Ishikawa (cell line): Measurements from ENCODE around the gene PLBD2.

Source experiments
- CEBPB ChIP-seq: IDR thresholded peaks from 2 replicates; pipeline ENCODE4 v1.6.1; 2012
- CREB1 ChIP-seq: IDR thresholded peaks from 2 replicates; pipeline ENCODE4 v1.6.1; 2012; ENCODE audit warnings: low read depth
- EGR1 ChIP-seq: IDR thresholded peaks from 2 replicates; pipeline ENCODE4 v1.6.1; 2012
- EP300 ChIP-seq: IDR thresholded peaks from 2 replicates; pipeline ENCODE4 v1.6.1; 2012; ENCODE audit warnings: borderline replicate concordance
- FOXM1 ChIP-seq: IDR thresholded peaks from 2 replicates; pipeline ENCODE4 v1.6.1; 2012; ENCODE audit warnings: low read depth, borderline replicate concordance
- MAX ChIP-seq: IDR thresholded peaks from 2 replicates; pipeline ENCODE4 v1.6.1; 2012
- NFIC ChIP-seq: IDR thresholded peaks from 2 replicates; pipeline ENCODE4 v1.6.1; 2012
- RAD21 ChIP-seq: IDR thresholded peaks from 2 replicates; pipeline ENCODE4 v1.6.1; 2012; ENCODE audit warnings: low read depth
- REST ChIP-seq: IDR thresholded peaks from 2 replicates; pipeline ENCODE4 v1.6.1; 2012; ENCODE audit warnings: low read depth, mild to moderate bottlenecking
- TAF1 ChIP-seq: IDR thresholded peaks from 2 replicates; pipeline ENCODE4 v1.6.1; 2012; ENCODE audit warnings: low read depth, mild to moderate bottlenecking
- TCF12 ChIP-seq: IDR thresholded peaks from 2 replicates; pipeline ENCODE4 v1.6.1; 2012; ENCODE audit warnings: low read depth
- TEAD4 ChIP-seq: IDR thresholded peaks from 2 replicates; pipeline ENCODE4 v1.6.1; 2012
- USF1 ChIP-seq: IDR thresholded peaks from 2 replicates; pipeline ENCODE4 v1.6.1; 2012
- YY1 ChIP-seq: IDR thresholded peaks from 2 replicates; pipeline ENCODE4 v1.6.1; 2012; ENCODE audit warnings: low read depth
- ZBTB7A ChIP-seq: IDR thresholded peaks from 2 replicates; pipeline ENCODE4 v1.6.1; 2012; ENCODE audit warnings: low read depth

The PLBD2 gene

GRCh38 chr12:113416091-113416754 lies 57.8 kb downstream of the PLBD2 start:
- TF ChIP-seq RAD21: no peak
- peak; percentile 35 for TF ChIP-seq USF1
- no peak for TF ChIP-seq EP300

- no peak for TF ChIP-seq YY1
- TF ChIP-seq CEBPB: no peak
- no peak for TF ChIP-seq EP300
- TF ChIP-seq FOXM1: no peak
- TF ChIP-seq TCF12: no peak
- no peak for TF ChIP-seq EGR1
- no peak for TF ChIP-seq USF1
- TF ChIP-seq TAF1: no peak
- TF ChIP-seq ZBTB7A: no peak
- no peak for TF ChIP-seq MAX
- no peak for TF ChIP-seq REST
- no peak for TF ChIP-seq CREB1
- TF ChIP-seq NFIC: no peak
- TF ChIP-seq TEAD4: no peak
- no peak for TF ChIP-seq RAD21
Measured at GRCh38 chr12:113418213-113418879, 60.0 kb downstream of the PLBD2 start.

- TF ChIP-seq TCF12 (no peak), FOXM1 (no peak), CEBPB (no peak), REST (no peak), CREB1 (no peak), EGR1 (no peak), TEAD4 (no peak), NFIC (no peak)
Measured at GRCh38 chr12:113420996-113421595, 62.7 kb downstream of the PLBD2 start.

GRCh38 chr12:113422030-113422885 lies 63.9 kb downstream of the PLBD2 start, which contains the start of gene SDSL:
SDSL (plus strand) TSS chr12:113422380; CDS start chr12:113427983, 5,603 bp downstream.
- no peak for TF ChIP-seq USF1
- TF ChIP-seq CEBPB: no peak
- 0 out of 2 replicates have a peak, but pooled peaks have one; percentile 22 for TF ChIP-seq YY1
- TF ChIP-seq TCF12: 0 out of 2 replicates have a peak, but pooled peaks have one; percentile 28
- no peak for TF ChIP-seq FOXM1
- no peak for TF ChIP-seq RAD21
- TF ChIP-seq MAX: peak; percentile 67
- no peak for TF ChIP-seq EP300
- TF ChIP-seq TEAD4: no peak
- TF ChIP-seq NFIC: no peak; the same call in 1 of the 2 replicates
- TF ChIP-seq EGR1: 0 out of 2 replicates have a peak, but pooled peaks have one; percentile 1
- no peak for TF ChIP-seq ZBTB7A
- peak; percentile 59 for TF ChIP-seq REST
- TF ChIP-seq TAF1: peak; percentile 64
- TF ChIP-seq CREB1: no peak
